Smooth muscle cell of the brain vasculature (primary cell): ENCODE results near the gene TUBA3E.
"Not testable (repeated sequence)": the region's sequence is repeated elsewhere in the genome, so short reads cannot be mapped to it uniquely, and the experiment has no call there.

Experiments used
- DNase-seq: peaks from one replicate; pipeline ENCODE4 v3.0.0-alpha.2; 2012; ENCODE audit warnings: low read depth, low spot score

TUBA3E gene

GRCh38 chr2:130162486-130162885 is 35.8 kb downstream of the TUBA3E start:
- not testable (repeated sequence) for DNase-seq

GRCh38 chr2:130160838-130161705 is 37.2 kb downstream of the TUBA3E start:
- not testable (repeated sequence) for DNase-seq

GRCh38 chr2:130160131-130160530 is 38.1 kb downstream of the TUBA3E start:
- DNase-seq = no peak

GRCh38 chr2:130159376-130159775 is 38.9 kb downstream of the TUBA3E start:
- DNase-seq = not testable (repeated sequence)

- DNase-seq = no peak
Measured at GRCh38 chr2:130158631-130159030, 39.6 kb downstream of the TUBA3E start.

- DNase-seq = not testable (repeated sequence)
Measured at GRCh38 chr2:130157825-130158514, 40.3 kb downstream of the TUBA3E start.

- not testable (repeated sequence) for DNase-seq
Measured at GRCh38 chr2:130157354-130157753, 40.9 kb downstream of the TUBA3E start.

GRCh38 chr2:130156624-130157004 is 41.6 kb downstream of the TUBA3E start:
- no peak for DNase-seq

- DNase-seq = not testable (repeated sequence)
Measured at GRCh38 chr2:130155956-130156623, 42.1 kb downstream of the TUBA3E start.

GRCh38 chr2:130154773-130155765 is 43.2 kb downstream of the TUBA3E start:
- no peak for DNase-seq

GRCh38 chr2:130154423-130154770 is 43.8 kb downstream of the TUBA3E start:
- not testable (repeated sequence) for DNase-seq

GRCh38 chr2:130153721-130154422 is 44.4 kb downstream of the TUBA3E start:
- DNase-seq = not testable (repeated sequence)

GRCh38 chr2:130152816-130153595 is 45.2 kb downstream of the TUBA3E start:
- DNase-seq = no peak

GRCh38 chr2:130152136-130152815 is 46.0 kb downstream of the TUBA3E start:
- DNase-seq = not testable (repeated sequence)

- DNase-seq = not testable (repeated sequence)
Measured at GRCh38 chr2:130151145-130151512, 47.1 kb downstream of the TUBA3E start.

- no peak for DNase-seq
Measured at GRCh38 chr2:130150181-130151144, 47.8 kb downstream of the TUBA3E start.

GRCh38 chr2:130148515-130148914 is 49.7 kb downstream of the TUBA3E start:
- not testable (repeated sequence) for DNase-seq

- not testable (repeated sequence) for DNase-seq
Measured at GRCh38 chr2:130145006-130145414, 53.2 kb downstream of the TUBA3E start, which contains the start of gene CCDC74B. Gene CCDC74B, minus strand, starts transcription at chr2:130145112. Its CDS starts 116 bp downstream, at chr2:130144996.
